Panc1 (cell line): ENCODE data around the gene SHC4. TPM values are rescaled to one million over a fixed set of nuclear protein-coding genes. Genes with fewer than 3 reads are reported as not detected.

Experiments
- ATAC-seq: fragments of 200-7000 bp; cut with Tn5 transposase; 2 replicates; pipeline ENCODE4 v1.9.1; 2020; ENCODE audit warnings: mild to moderate bottlenecking, moderate library complexity
- BruUV-seq: library from RNA; stranded (reverse); fragments of 400-500 nt; replicated peaks from 2 replicates; lab custom pipeline; 2021; lab: Mats Ljungman, UMichigan
- CTCF ChIA-PET: fragments of 300-600 bp; sonication (Branson Sonifier 250); formaldehyde crosslinking; loops from one replicate; lab custom pipeline; 2022; ENCODE audit warnings: antibody characterized with exemption; lab: Charles Lee
- POLR2A ChIA-PET: fragments of 300-600 bp; sonication (Branson Sonifier 250); formaldehyde crosslinking; loops from one replicate; lab custom pipeline; 2022; ENCODE audit warnings: antibody characterized with exemption; lab: Charles Lee
- DNase-seq: peaks from one replicate; pipeline ENCODE4 v3.0.0-alpha.2; 2010; ENCODE audit warnings: low read depth, low spot score
- H3K27ac ChIP-seq: 2 replicates; pipeline ENCODE4 v1.5.1; 2011; ENCODE audit warnings: mild to moderate bottlenecking, low read length, inconsistent platforms
- H3K27me3 ChIP-seq: fragments of 200-500 bp; sonication (Bioruptor generic); 2 replicates; pipeline ENCODE4 v1.6.0; 2014; ENCODE audit warnings: low read length, inconsistent platforms; ENCODE audit not compliant: control insufficient read depth, insufficient read depth
- H3K36me3 ChIP-seq: fragments of 200-500 bp; sonication (Bioruptor generic); 2 replicates; pipeline ENCODE4 v1.5.1; 2014; ENCODE audit warnings: inconsistent platforms, mild to moderate bottlenecking, low read length, moderate library complexity; ENCODE audit not compliant: control insufficient read depth, insufficient read depth
- H3K4me1 ChIP-seq: 2 replicates; pipeline ENCODE4 v1.5.1; 2011; ENCODE audit warnings: inconsistent platforms, mild to moderate bottlenecking, low read length, moderate library complexity; ENCODE audit not compliant: control insufficient read depth, insufficient read depth
- H3K4me3 ChIP-seq, 2 experiments: 2 replicates each; pipeline ENCODE4 v1.5.1; 2011 to 2012; ENCODE audit warnings: low read depth in 2 of 2, low read length in 2 of 2, mild to moderate bottlenecking in 2 of 2, inconsistent platforms in 1 of 2, moderate library complexity in 1 of 2
- H3K9me3 ChIP-seq: fragments of 200-500 bp; sonication (Bioruptor generic); 2 replicates; pipeline ENCODE4 v1.5.1; 2014; ENCODE audit warnings: low read depth, mild to moderate bottlenecking, inconsistent platforms, low read length, moderate library complexity; ENCODE audit not compliant: control insufficient read depth, insufficient read depth
- POLR2AphosphoS5 ChIP-seq: IDR thresholded peaks from 2 replicates; pipeline ENCODE4 v1.6.1; 2012; ENCODE audit warnings: mild to moderate bottlenecking, low read depth, low read length, moderate library complexity
- SIN3A ChIP-seq: IDR thresholded peaks from 2 replicates; pipeline ENCODE4 v1.6.1; 2012; ENCODE audit warnings: low read depth, mild to moderate bottlenecking, low read length, moderate library complexity, borderline replicate concordance; ENCODE audit not compliant: insufficient read depth
- TCF7L2 ChIP-seq: IDR thresholded peaks from 2 replicates; pipeline ENCODE4 v1.6.1; 2011; ENCODE audit warnings: mild to moderate bottlenecking, low read depth, low read length, inconsistent platforms
- in situ Hi-C: cut with HindIII; loops from 2 replicates; pipeline ENCODE4 v1.10.0; 2016; ENCODE audit warnings: low sequenced_read_pairs, low pct_unique_long_range_greater_than_20kb
- intact Hi-C: fragments of 100-400 bp; cut with micrococcal nuclease; formaldehyde crosslinking; loops from one replicate; pipeline ENCODE4 v1.10.0; 2022; ENCODE audit not compliant: unreplicated experiment
- total RNA-seq: library from RNA; stranded (reverse); gene quantifications from one replicate; pipeline ENCODE4 v1.2.1, GENCODE V29; 2021; ENCODE audit not compliant: unreplicated experiment
- TF ChIP-seq, protein P1 (sequence below): fragments of 450-650 bp; IDR thresholded peaks from 2 replicates; pipeline ENCODE4 v1.5.1; 2017; ENCODE audit warnings: mild to moderate bottlenecking
- TF ChIP-seq, protein P2 (sequence below), 2 experiments: IDR thresholded peaks; 2 replicates each; pipeline ENCODE4 v1.6.1; 2011 to 2012; ENCODE audit warnings: low read depth in 2 of 2, control low read depth in 1 of 2, low read length in 1 of 2, mild to moderate bottlenecking in 1 of 2, moderate library complexity in 1 of 2; ENCODE audit not compliant: insufficient read depth in 1 of 2

The SHC4 gene
- total RNA-seq, 1 experiment from 2014 or later: 0.10 TPM

DNA sequence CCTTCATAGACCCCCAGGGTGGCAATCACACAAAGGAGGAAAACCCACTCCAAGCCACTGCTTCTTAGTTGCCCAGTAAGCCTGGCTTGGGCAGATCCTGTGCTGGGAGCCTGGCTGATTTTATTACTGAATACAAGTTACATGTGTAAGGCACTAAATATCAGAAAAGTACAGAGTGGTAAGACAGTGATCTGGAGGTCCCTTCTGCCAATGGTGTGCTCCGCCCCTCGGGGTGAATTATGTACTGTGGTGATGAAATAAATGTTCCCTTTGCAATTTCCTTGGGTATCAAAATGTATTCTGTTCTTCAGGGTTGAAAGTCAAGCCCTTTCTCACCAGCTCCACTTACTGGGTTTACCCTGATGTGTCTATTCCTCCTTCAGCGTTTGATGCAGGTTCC is 47.0 kb downstream of the SHC4 start:
- POLR2A ChIA-PET: no interaction called here
- BruUV-seq: no TSS peak

DNA sequence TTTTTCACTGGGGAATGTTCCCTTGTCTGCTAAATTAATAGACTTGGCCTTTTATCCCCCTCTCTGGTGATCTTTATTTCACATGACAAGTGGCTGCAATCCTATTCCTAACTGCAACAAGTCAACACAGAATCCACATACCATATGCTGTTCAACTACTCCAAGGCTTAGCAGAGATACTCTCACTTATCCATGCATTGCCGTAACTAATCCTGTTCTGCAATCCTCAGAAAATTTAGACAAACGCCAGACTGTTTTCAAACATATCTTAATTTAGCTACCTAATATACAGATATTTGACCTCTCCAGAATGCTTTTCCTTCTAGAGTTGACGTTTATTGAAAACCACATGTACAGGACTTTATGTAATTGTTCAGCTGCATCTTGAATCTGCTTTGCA is 47.9 kb downstream of the SHC4 start:
- Histone ChIP-seq H3K36me3 (no peaks in the 10 kb centered on the region), H3K9me3 (no peaks in the 10 kb centered on the region), H3K4me3 (no peak overlapping the region), H3K27me3 (no peaks in the 10 kb centered on the region), H3K4me1 (no peaks in the 10 kb centered on the region), H3K27ac (no peak overlapping the region)
- TF ChIP-seq POLR2AphosphoS5 (no peak), TCF7L2 (no peak), SIN3A (no peak)
- TF ChIP-seq, protein P1, sequence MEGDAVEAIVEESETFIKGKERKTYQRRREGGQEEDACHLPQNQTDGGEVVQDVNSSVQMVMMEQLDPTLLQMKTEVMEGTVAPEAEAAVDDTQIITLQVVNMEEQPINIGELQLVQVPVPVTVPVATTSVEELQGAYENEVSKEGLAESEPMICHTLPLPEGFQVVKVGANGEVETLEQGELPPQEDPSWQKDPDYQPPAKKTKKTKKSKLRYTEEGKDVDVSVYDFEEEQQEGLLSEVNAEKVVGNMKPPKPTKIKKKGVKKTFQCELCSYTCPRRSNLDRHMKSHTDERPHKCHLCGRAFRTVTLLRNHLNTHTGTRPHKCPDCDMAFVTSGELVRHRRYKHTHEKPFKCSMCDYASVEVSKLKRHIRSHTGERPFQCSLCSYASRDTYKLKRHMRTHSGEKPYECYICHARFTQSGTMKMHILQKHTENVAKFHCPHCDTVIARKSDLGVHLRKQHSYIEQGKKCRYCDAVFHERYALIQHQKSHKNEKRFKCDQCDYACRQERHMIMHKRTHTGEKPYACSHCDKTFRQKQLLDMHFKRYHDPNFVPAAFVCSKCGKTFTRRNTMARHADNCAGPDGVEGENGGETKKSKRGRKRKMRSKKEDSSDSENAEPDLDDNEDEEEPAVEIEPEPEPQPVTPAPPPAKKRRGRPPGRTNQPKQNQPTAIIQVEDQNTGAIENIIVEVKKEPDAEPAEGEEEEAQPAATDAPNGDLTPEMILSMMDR: no peak
- TF ChIP-seq, protein P2, sequence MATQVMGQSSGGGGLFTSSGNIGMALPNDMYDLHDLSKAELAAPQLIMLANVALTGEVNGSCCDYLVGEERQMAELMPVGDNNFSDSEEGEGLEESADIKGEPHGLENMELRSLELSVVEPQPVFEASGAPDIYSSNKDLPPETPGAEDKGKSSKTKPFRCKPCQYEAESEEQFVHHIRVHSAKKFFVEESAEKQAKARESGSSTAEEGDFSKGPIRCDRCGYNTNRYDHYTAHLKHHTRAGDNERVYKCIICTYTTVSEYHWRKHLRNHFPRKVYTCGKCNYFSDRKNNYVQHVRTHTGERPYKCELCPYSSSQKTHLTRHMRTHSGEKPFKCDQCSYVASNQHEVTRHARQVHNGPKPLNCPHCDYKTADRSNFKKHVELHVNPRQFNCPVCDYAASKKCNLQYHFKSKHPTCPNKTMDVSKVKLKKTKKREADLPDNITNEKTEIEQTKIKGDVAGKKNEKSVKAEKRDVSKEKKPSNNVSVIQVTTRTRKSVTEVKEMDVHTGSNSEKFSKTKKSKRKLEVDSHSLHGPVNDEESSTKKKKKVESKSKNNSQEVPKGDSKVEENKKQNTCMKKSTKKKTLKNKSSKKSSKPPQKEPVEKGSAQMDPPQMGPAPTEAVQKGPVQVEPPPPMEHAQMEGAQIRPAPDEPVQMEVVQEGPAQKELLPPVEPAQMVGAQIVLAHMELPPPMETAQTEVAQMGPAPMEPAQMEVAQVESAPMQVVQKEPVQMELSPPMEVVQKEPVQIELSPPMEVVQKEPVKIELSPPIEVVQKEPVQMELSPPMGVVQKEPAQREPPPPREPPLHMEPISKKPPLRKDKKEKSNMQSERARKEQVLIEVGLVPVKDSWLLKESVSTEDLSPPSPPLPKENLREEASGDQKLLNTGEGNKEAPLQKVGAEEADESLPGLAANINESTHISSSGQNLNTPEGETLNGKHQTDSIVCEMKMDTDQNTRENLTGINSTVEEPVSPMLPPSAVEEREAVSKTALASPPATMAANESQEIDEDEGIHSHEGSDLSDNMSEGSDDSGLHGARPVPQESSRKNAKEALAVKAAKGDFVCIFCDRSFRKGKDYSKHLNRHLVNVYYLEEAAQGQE (IDR thresholded peaks at IDR 0.05; ENCODE audit: insufficient read depth in 1 of 2, low read depth in 2 of 2, low read length in 1 of 2): no peak
- ATAC-seq: no peak
- CTCF ChIA-PET: interaction anchor here (0.6 kb wide), 1 partner anchor 10 kb away, joined by 4 read pairs; no protein-coding TSS in a partner anchor
- intact Hi-C loops: no loop called here
- POLR2A ChIA-PET: no interaction called here
- no TSS peak for BruUV-seq
- in situ Hi-C loops: no loop called here
- DNase-seq: no peak

More for the DNA sequence above, 47.0 kb downstream of the SHC4 start:
- no peaks in the 10 kb centered on the region for H3K27me3 ChIP-seq
- no peaks in the 10 kb centered on the region for H3K4me1 ChIP-seq
- H3K4me3 ChIP-seq: no peak overlapping the region
- intact Hi-C loops: no loop called here
- no peak overlapping the region for H3K27ac ChIP-seq
- no peak for ATAC-seq
- in situ Hi-C loops: no loop called here
- TF ChIP-seq, protein P1: no peak
- TF ChIP-seq TCF7L2: no peak
- TF ChIP-seq POLR2AphosphoS5: no peak
- TF ChIP-seq SIN3A: no peak
- TF ChIP-seq, protein P2 (IDR thresholded peaks at IDR 0.05; ENCODE audit: insufficient read depth in 1 of 2, low read depth in 2 of 2, low read length in 1 of 2): no peak
- no peaks in the 10 kb centered on the region for H3K9me3 ChIP-seq
- CTCF ChIA-PET: interaction anchor here (0.6 kb wide), 1 partner anchor 26 kb away, joined by 3 read pairs; no protein-coding TSS in a partner anchor
- no peak for DNase-seq
- no peaks in the 10 kb centered on the region for H3K36me3 ChIP-seq
